Activated CD8-positive, alpha-beta memory T cell treated with anti-CD3 and anti-CD28 coated beads for 1 hour (primary cell): ENCODE measurements around the gene ESYT1.
"Not testable (repeated sequence)": the region's sequence is repeated elsewhere in the genome, so short reads cannot be mapped to it uniquely, and the experiment has no call there.

Source experiments
- DNase-seq, 2 donors: peaks; one replicate each; pipeline ENCODE4 v3.0.0-alpha.2; 2020; ENCODE audit warnings: low read depth in 1 of 2; ENCODE audit errors: extremely low read depth in 1 of 2

ESYT1 gene

DNA sequence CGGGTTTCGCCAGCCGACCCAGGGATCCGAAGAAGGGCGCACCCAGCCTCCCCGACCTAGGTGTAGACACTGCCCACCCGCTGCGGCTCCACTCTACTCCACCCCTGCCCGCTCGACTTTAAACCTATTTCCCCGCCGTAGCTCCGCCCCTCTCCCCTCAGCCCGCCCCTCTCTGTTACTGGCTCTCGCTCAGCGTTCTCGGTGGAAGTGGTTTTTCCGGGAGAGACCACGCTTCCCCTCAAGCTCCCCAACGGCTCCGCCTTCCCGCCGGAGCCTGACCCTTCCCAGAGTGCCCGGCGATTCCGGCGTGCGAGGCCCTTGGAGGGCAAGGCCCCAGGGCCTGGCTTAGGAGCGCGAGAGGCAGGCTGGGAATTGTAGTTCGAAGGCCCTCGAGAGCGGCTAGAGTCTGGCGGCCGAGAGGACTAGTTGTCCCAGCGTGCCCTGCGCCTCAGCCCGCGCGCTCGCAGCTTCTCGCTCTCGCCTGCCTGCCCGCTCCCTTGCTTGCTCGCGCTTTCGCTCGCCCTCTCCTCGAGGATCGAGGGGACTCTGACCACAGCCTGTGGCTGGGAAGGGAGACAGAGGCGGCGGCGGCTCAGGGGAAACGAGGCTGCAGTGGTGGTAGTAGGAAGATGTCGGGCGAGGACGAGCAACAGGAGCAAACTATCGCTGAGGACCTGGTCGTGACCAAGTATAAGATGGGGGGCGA is 23.8 kb upstream of the ESYT1 start, which contains the start of gene PA2G4:
Gene PA2G4 (plus strand): TSS at position 451 of the 706 bp plus-strand sequence. CDS start 179 bp downstream, at position 630.
- DNase-seq = peak; percentile 85 to 88

DNA sequence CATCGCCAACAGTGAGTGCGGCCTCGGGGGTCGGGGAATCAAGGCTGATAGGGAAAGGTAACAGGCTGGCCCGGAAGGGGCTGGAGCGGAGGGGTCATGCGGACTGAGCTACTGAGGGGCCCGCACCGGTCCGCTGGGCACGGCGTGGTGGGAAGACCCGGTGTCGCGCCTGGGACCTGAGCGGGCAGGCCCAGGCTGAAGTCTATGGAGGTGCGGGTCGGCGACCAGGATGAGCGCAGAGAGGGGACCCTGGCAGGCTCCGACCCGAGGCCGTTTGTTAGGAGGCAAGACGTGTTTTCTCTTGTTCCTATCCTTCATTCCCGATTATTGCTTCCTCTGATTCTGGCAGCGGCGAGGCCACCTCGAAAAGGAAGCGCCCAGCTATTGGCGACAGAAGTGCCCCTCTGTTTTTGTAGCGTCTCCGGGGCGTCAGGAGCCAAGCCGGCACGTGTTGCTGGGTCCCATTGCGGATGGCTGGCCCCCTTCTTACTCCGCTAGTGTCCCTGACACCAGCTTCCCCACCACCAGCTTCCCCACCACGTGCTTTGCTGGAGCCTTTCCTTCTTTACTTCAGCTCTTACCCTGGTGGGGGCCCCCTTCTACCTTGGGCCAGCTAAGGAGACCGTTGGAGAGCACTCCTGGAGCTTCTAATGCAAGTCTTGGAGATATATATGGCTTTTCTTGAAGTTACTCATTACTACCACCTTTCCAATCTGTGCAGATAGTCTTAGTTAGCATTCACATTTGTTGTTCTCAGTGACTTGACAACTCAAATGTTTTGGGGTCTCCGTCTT is 23.1 kb upstream of the ESYT1 start:
- no peak for DNase-seq

DNA sequence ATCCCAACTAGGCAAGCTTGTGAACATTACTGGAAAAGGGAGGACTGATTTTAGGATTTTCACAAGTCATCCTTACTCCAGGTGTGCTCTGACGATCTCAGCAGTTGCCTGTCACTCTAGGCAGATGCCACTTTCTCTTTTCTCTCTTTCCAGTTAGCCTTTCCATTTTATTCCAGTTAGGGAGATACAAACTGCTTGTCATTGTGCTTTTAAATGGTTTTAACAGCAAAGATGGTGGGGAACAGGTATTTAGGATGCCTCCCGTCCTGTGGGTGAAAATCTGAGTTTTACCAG is 22.5 kb upstream of the ESYT1 start:
- no peak for DNase-seq

DNA sequence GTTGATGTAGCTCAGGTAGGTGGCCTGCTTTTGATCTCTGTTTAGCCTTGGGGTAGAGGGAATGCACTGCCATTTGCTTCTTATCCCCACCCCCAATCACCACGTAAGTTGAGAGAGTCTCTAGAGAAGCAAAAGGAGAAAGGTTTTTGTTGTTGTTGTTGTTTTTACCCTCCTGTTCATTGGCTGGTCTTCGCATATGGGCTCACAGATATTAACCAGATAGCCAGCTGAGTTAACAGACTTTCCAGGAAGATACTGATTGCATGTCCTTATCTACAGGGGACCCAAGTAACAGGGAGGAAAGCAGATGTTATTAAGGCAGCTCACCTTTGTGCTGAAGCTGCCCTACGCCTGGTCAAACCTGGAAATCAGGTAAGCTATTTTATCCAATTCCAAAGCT is 20.8 kb upstream of the ESYT1 start:
- no peak for DNase-seq

DNA sequence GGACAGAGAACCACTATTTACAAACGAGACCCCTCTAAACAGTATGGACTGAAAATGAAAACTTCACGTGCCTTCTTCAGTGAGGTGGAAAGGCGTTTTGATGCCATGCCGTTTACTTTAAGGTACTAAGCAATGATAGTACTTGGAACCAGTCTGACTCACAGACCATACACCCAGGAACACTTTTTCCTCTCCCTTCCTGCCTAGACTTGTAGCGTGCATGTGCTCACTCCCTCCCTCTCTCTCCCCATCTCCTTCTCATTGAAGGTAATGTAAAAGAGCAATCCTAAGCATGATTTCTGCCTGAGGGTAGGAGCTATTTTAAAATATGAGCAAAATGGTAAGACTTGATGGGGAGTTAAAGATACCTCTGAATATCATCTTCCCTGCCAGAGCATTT is 17.5 kb upstream of the ESYT1 start:
- no peak for DNase-seq

DNA sequence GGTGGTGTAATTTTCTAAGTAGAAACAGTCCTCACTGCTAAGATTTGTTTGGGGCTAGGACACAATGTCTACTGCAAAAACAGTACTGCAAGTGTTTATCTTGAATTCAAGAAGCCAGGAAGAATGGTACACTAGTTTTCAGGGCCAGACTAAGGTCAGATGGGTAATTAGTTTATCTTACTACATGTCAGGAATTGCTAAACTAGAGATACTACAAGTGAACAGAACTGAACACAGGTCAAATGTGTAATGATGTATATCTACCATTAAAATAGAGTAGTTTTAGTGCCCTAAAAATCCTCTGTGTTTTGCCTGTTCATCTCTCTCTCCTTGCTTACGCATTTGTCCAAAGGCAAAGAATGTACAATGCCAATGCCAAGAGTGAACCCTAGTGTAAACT is 14.0 kb upstream of the ESYT1 start:
- DNase-seq = no peak

DNA sequence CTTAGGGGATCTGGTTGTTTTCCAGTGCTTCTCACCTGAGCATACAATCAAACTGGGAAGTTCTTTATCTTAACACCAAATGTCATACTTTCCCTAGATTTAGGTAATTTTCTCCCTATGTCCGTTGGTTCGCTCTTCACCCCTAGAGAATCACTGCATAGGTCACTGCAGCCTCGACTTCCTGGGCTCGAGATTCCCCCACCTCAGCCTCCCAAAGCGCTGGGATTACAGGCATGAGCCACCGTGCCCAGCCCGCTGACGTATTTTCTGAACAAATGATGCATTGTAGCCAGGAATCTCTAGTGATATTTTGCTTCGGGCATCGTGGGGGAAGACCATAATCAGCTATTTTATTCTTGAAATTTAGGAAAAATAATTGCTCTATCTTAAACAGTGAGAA is 12.7 kb upstream of the ESYT1 start:
- no peak for DNase-seq

DNA sequence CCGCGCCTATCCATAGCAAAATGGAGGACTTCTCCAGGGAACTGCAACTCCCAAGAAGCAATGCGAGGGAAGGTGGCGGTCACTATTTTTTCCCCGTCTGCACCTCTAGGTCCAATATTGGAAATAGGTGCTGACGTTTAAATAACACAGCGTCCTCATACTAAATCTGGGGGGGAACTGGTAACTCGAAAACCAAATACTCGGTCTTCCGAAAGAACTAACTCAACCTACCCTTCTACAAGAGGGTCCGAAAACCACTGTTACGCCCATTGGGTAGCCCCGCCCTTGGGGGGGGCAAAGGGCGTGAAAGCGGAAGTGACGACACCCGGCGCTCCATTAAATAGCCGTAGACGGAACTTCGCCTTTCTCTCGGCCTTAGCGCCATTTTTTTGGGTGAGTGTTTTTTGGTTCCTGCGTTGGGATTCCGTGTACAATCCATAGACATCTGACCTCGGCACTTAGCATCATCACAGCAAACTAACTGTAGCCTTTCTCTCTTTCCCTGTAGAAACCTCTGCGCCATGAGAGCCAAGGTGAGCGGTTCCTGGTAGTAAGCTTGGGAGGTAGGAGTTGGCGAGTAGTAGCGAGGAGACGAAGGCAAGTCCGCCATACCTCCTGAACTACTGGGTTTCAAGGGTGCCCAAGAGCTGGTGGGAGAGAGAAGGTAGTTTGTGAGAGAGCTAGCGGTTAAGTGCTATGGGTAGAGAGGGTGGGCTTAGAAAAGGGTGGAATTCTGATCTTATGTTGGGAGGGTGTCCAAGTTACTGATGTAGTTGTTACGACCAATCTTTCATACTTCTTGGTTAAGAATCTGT is 11.6 kb upstream of the ESYT1 start, which contains the start of gene RPL41:
Gene RPL41 (plus strand): TSS at position 367 of the 815 bp plus-strand sequence.
- DNase-seq = peak; percentile 81 to 89

DNA sequence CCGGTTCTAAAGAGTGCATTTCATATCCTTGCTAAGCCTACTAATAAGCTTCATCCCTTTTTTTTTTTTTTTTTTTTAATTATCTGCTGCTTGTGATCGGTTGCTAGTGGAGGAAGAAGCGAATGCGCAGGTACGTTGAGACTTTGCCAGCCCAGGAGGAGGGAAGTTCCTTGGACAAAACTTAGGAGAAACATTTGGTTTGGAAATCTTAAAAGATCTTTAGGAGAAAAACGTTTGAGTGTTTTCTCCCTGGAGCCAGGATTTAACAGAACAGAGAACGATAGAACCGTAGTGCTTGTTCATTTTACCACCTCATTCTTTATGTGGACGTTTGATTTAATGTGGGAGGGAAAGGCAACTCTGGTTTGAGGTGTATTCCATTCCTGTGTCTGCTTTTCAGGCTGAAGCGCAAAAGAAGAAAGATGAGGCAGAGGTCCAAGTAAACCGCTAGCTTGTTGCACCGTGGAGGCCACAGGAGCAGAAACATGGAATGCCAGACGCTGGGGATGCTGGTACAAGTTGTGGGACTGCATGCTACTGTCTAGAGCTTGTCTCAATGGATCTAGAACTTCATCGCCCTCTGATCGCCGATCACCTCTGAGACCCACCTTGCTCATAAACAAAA is 10.9 kb upstream of the ESYT1 start:
- not testable (repeated sequence) for DNase-seq

DNA sequence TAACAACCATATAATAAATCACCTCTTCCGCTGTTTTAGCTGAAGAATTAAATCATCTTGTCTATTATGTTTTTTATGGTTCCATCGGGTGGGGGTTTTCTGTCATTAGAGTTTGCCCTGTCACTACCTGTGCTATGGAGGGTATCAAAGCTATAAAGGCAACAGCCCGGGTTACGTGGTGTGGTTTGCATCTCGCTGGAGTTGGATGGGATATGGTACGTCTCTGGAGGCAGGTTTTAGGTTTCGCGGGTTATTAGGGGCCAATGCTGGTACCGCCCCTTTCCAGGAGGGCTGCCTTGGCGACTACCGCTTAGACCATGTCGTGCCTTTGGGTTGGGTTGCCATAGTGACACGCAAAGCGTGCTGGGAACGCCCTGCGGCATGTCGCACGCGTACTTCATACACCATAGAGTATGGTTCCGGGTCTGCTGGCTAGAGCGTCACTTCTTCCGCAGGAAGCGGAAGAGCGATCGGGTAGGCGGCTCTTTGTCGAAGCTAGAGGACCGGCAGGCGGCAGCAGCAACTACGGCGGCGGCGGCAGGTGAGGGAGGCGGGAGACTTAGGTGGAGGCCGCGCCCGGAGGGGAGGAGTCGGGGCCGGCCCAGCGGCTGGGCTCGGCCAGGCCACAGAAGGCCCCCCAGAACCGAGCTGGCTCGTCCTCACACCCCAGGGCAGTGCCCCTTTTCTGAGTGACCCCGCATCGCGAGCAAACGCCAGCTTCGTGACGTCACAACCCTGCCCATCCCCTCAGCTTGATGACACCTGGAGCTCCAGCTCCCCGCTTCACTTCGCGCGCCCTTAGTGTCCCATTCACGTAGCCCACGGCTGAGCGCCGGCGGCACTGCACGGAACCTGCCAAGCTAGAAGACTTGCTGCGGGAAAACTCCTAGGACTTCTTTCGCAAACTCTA is 10.0 kb upstream of the ESYT1 start, which contains the start of gene ZC3H10:
Gene ZC3H10 (plus strand): TSS at position 489 of the 910 bp plus-strand sequence. CDS start 2,297 bp downstream, outside the sequence.
- peak; percentile 92 to 93 for DNase-seq

DNA sequence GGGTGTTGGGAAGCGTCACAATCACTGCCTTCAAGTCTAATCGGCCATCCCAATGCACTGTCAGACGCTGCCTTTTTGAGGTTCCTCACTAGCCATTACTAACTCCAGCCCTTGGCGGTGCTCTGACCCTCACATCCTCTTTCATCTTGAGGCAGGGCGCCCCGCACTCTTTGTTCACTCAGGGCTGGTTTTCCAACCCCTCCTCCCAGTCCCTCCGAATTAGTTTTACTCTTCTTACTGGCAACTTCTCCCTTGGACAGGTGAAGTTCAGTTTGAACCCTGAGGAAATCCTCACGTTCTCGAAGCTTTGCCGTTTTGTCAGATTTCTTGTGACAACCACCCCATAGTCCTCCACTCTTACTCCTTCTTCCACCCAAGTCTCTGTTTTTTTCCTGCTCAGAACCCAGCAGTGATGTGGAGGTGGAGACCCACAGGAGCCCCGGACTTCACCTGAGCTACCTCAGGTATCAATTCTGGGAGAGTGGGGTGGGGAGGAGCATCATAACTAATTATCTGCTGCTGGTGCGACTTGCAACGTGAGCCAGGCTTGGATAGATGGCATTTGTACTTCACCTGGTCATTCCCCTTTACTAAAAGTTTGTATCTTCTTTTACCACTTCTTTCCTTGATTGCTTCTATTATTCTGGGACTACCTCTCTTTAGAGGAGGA is 9.2 kb upstream of the ESYT1 start:
- no peak for DNase-seq

DNA sequence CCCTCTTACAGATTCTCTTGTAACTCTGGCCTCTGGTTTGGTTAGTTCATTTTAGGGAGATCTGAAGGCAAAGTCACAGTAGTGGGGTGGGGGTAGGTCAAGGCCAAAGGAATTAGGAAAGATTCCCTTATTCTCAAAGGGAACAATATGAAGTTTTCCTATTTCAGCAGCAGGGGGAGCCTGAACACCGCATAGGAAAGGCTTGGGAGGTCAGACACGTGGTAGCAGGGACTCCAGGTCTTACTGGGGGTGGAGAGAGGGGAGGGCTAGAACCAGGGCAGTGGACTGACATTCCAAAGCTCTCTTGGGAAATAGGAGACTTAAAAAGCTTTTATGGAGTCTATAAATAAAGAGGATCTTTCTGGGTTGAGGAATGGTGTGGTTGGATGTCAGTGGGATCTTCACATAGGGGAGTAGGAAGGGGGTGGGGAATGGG is 8.7 kb upstream of the ESYT1 start:
- no peak for DNase-seq

DNA sequence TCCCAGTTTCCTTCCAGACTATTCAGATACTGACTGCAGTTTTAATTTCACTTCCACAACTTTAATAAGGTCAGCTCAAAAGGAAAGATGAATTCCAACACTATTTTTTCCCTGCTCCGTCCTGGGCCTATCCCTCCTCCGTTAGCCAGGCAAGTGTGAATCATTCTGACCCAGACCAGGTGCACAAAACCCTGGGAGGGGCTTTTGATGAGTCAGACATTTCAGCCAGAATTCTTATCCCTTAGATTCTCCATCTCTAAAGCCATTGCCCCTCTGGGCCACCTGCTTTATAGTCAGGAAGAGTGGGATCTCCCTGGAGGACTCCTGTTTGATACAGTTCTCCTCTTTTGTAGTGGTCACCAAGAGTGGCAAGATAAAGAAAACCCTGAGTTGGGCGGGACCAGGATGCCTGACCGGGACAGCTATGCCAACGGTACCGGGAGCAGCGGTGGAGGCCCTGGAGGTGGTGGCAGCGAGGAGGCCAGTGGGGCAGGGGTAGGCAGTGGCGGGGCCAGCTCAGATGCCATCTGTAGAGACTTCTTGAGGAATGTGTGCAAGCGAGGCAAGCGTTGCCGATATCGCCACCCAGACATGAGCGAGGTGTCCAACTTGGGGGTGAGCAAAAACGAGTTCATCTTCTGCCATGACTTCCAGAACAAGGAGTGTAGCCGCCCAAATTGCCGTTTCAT is 7.8 kb upstream of the ESYT1 start:
- DNase-seq = no peak

DNA sequence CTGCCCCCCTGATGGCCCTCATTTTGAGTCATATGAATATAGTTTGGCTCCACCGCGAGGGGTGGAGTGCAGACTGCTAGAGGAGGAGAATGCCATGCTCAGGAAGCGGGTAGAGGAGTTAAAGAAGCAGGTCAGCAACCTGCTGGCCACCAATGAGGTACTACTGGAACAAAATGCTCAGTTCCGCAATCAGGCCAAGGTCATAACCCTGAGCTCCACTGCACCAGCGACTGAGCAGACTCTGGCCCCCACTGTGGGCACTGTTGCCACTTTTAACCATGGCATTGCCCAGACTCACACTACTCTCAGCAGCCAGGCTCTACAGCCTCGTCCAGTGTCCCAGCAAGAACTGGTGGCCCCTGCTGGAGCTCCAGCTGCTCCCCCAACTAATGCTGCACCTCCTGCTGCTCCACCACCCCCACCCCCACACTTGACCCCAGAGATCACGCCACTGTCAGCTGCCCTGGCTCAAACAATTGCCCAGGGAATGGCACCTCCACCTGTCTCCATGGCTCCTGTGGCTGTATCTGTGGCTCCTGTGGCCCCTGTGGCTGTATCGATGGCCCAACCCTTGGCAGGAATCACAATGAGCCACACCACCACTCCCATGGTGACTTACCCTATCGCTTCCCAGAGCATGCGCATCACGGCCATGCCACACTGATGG is 6.7 kb upstream of the ESYT1 start:
- no peak for DNase-seq

DNA sequence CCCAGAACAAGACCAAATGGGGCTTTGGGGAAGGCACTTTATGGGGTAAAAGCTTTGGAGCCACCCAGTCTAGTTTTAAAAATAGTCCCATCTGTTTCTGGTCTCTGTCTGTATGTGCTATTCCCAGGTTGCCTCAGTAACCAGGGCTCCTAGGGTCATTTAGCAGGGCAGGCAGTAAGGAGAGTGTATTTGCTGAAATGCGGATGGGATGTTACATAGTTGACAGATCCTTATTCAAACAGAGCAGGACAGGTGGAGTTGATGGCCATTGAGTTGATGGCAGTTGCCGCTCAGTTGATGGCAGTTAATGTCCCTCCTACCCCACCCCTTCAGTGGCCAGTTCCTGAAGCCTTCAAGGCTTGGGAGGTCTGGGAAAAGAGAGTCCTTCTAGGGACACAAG is 5.4 kb upstream of the ESYT1 start:
- no peak for DNase-seq

DNA sequence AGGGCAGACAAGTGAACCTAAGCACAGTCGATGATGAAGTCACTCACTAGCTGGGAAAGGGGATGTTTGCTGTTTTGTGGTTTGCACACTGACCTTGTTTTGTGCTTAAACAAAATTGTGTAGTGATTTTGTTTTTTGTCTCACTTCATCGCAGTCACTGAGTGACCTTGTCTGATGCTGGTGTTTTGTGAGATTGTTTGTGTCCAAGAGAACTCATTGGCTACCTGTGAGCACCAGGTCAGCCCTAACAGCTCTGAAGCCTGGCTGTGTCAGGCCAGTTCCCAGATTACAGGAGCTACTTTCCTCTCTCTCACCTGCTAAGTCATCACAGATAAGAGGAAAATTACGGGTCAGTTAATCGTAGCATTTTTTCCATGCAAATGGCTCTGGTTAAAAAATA is 3.9 kb upstream of the ESYT1 start:
- DNase-seq = no peak

DNA sequence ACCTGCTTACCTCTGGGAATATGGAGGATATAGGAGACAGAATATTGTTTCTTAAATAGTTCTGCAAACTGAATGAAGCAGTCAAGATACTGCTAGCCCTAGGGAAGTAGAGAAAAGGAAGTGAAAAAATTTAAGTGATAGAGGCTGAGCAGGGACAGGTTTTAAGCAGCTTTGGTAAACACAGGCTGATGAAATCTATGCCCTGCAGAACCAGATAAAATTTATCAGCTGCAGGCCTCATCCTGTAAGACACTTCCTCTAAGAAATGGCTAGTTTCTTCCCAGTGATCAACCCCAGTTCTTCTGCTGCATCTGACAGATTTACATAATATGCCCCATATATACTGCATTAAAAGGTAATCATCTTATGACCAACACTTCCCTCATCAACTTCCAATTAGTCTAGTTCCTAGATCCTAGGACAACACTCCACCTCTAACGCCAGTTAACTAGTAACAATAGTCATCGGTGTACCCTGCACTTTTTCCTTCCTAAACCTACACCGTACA is 1.3 kb upstream of the ESYT1 start:
- no peak for DNase-seq

DNA sequence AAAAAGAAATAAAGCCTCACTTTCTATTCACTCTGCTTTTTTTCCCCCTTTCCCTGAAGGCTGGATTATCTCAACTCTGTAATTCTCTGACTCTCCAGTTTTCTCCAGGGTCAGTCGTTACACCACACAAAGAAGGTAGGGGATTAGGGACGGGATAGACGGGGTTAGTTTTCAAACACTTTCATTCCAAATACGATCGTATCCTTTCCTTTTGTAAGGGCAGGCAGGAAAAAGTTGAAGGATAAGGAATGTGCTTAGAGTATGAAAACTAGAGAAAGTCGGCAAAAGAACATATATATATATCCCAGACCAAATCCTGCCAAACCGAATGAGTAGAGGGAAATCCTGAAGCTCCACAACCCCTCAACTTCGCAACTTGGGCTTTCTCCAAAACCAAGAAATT is 581 bp upstream of the ESYT1 start:
- DNase-seq = no peak
